Daoy (cell line): ENCODE measurements around the gene LATS1. TPM values are rescaled to one million over a fixed set of nuclear protein-coding genes. Genes with fewer than 3 reads are reported as not detected.

Experiments
- DNase-seq: peaks from one replicate; pipeline ENCODE4 v3.0.0-alpha.2; 2015; ENCODE audit warnings: low read depth
- total RNA-seq: library from RNA; depleted of rRNA; stranded (reverse); fragments of >200 nt; shearing (Covaris generic); gene quantifications from 2 replicates; pipeline ENCODE4 v1.2.3, GENCODE V29; 2014; rRNA removed

LATS1 gene
- total RNA-seq, 1 experiment from 2014 or later, result 19.5 TPM

DNA sequence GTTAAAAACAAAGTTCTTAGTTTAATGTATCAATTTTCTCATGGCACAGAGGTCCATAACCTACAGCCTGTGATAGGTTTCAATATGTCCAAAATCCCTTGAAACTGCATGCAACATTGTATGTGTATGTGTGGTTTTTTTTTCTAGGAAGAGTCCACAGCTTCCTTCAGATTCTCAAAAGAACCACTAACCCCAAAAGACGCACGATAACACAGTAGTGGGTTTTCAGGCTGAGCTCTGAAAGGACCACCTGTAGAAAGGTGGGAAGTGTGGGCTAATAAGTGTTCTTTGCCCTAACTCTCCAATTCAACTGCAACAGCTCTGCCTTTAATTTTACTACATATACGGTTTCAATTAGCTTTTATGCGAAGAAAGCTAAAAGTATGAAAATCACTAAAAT lies 57.9 kb downstream of the LATS1 start:
- DNase-seq, result no peak

GRCh38 chr6:149657441-149657840 lies 60.5 kb downstream of the LATS1 start:
- DNase-seq, result no peak

- no peak for DNase-seq
Measured at GRCh38 chr6:149651056-149651455, 66.8 kb downstream of the LATS1 start.

GRCh38 chr6:149648148-149649145 lies 69.5 kb downstream of the LATS1 start, which contains the start of gene KATNA1:
Gene KATNA1 (minus strand): TSS chr6:149648714. CDS start chr6:149638547, 10,167 bp downstream.
- DNase-seq, result peak; percentile 96

- no peak for DNase-seq
Measured at GRCh38 chr6:149646599-149646998, 71.3 kb downstream of the LATS1 start.

- no peak for DNase-seq
Measured at GRCh38 chr6:149642829-149643580, 74.9 kb downstream of the LATS1 start.

- DNase-seq, result peak; percentile 47
Measured at GRCh38 chr6:149636124-149636523, 81.8 kb downstream of the LATS1 start.

DNA sequence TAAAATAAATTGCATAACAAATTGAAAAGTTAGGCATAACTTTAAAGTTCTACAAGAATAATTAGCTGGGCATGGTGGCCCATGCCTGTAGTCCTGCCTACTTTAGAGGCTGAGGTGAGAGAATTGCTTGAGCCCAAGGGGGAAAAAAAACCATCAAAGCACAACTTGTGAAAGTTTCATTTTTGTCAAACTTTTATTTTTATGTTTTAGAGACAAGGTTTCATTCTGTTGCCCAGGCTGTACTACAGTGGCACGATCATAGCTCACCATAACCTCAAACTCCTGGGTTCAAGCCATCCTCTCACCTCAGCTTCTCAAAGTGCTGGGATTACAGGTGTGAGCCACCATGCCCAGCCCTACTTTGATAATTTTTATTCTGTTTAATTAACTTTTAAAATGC lies 83.6 kb downstream of the LATS1 start:
- no peak for DNase-seq

DNA sequence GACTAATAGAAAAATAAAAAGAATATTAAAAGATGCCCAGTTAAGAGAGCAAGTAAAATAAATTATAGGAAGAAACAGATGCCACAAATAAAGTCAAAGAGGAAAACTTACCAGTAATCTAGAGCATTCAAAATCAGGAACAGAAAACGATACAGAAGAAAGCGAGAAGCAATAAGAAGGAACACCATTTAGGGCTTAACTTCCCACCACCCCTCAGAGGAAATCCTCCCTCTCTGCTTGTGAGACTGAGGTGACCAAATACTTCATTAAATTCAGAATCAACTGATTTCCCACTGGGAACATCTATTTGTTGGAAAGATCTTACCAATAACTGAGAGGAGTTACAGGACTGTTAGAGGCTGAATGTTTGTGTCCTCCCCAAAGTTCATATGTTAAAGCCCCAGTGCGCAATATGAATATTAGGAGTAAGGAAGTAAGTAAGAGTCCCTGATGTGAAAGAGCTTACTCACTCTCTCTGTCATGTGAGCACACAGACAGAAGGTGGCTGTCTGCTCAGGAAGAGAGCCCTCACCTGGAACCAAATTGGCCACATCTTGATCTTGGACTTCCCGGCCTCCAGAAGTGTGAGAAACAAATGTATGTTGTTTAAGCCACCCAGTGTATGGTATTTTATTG lies 88.9 kb downstream of the LATS1 start:
- no peak for DNase-seq

DNA sequence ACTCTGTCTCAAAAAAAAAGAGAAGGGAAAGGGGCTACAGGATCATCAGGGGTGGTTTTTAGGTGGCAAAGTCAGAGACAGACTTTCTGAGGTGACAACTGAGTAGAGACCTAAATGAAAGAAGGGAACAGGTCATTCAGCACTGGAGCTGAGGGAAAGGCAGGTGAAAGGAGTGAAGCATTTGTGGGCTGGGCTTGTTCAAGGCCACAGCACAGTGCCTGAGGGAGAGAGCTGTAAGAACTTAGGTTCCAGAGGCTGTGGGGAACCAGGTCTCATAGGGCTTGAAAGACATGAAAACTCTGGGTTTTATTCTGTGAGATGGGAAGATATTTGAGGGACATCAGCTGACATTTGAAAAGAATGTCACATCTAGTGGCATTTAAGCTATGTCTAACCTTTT lies 90.2 kb downstream of the LATS1 start:
- DNase-seq, result no peak

- DNase-seq, result no peak
Measured at GRCh38 chr6:149615805-149616204, 102.1 kb downstream of the LATS1 start.

- no peak for DNase-seq
Measured at GRCh38 chr6:149614337-149614736, 103.6 kb downstream of the LATS1 start.

GRCh38 chr6:149608381-149608982 lies 109.4 kb downstream of the LATS1 start:
- no peak for DNase-seq

Other genes starting within 250 kb of the LATS1 start
- 0.17 and 0.30 TPM in 2 replicates for gene ZC3H12D, start 233.1 kb downstream of the LATS1 start, total RNA-seq
- gene PPIL4, start 172.1 kb downstream of the LATS1 start, total RNA-seq, result 53.7 and 58.4 TPM in 2 replicates
- gene GINM1, start 151.7 kb downstream of the LATS1 start, total RNA-seq, result 42.1 and 52.4 TPM in 2 replicates
- 54.2 and 69.4 TPM in 2 replicates for gene KATNA1, start 69.4 kb downstream of the LATS1 start, total RNA-seq
- gene NUP43, start 28.4 kb upstream of the LATS1 start, total RNA-seq, result 95.7 and 104 TPM in 2 replicates
- gene PCMT1, start 31.6 kb upstream of the LATS1 start, total RNA-seq, result 229 and 275 TPM in 2 replicates
- 60.6 and 73.0 TPM in 2 replicates for gene LRP11, start 146.3 kb upstream of the LATS1 start, total RNA-seq
- gene RAET1E, start 180.0 kb upstream of the LATS1 start, total RNA-seq, result 1.4 and 4.1 TPM in 2 replicates
- gene RAET1G, start 205.0 kb upstream of the LATS1 start, total RNA-seq, result 0.27 and 0.86 TPM in 2 replicates
- gene ULBP2, start 223.9 kb upstream of the LATS1 start, total RNA-seq, result 42.6 and 53.7 TPM in 2 replicates
- 1.2 and 1.6 TPM in 2 replicates for gene ULBP1, start 245.8 kb upstream of the LATS1 start, total RNA-seq